Omental fat pad (tissue), 4 donors: ENCODE data around the gene OSBPL6. TPM values are rescaled to one million over a fixed set of nuclear protein-coding genes. Genes with fewer than 3 reads are reported as not detected.

Experiments used
- ATAC-seq: fragments of 150-250 bp; one replicate; pipeline ENCODE4 v1.9.1; 2016; ENCODE audit warnings: mild to moderate bottlenecking, moderate library complexity; ENCODE audit not compliant: low FRiP score
- DNase-seq: peaks from one replicate; pipeline ENCODE4 v3.0.0-alpha.2; 2019; ENCODE audit warnings: low spot score
- total RNA-seq, 4 donors: library from RNA; depleted of rRNA; stranded (reverse); fragments of >200 nt; gene quantifications; one replicate each; pipeline ENCODE4 v1.1.0, GENCODE V29; 2016
- TF ChIP-seq, protein P1 (sequence below), 3 donors: fragments of 450-650 bp; IDR thresholded peaks; one replicate each; pipeline ENCODE4 v1.5.1; 2016 to 2017; ENCODE audit warnings: antibody characterized with exemption in 3 of 3, mild to moderate bottlenecking in 3 of 3, moderate library complexity in 2 of 3

Gene OSBPL6
- total RNA-seq, 4 donors from 2014 or later, result 1.1 to 2.0 (median 1.6) TPM

- no peak for ATAC-seq
- TF ChIP-seq, protein P1, sequence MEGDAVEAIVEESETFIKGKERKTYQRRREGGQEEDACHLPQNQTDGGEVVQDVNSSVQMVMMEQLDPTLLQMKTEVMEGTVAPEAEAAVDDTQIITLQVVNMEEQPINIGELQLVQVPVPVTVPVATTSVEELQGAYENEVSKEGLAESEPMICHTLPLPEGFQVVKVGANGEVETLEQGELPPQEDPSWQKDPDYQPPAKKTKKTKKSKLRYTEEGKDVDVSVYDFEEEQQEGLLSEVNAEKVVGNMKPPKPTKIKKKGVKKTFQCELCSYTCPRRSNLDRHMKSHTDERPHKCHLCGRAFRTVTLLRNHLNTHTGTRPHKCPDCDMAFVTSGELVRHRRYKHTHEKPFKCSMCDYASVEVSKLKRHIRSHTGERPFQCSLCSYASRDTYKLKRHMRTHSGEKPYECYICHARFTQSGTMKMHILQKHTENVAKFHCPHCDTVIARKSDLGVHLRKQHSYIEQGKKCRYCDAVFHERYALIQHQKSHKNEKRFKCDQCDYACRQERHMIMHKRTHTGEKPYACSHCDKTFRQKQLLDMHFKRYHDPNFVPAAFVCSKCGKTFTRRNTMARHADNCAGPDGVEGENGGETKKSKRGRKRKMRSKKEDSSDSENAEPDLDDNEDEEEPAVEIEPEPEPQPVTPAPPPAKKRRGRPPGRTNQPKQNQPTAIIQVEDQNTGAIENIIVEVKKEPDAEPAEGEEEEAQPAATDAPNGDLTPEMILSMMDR (IDR thresholded peaks at IDR 0.05), result no peak
- no peak for DNase-seq
Measured at GRCh38 chr2:178388287-178388686, 194.0 kb downstream of the OSBPL6 start.

DNA sequence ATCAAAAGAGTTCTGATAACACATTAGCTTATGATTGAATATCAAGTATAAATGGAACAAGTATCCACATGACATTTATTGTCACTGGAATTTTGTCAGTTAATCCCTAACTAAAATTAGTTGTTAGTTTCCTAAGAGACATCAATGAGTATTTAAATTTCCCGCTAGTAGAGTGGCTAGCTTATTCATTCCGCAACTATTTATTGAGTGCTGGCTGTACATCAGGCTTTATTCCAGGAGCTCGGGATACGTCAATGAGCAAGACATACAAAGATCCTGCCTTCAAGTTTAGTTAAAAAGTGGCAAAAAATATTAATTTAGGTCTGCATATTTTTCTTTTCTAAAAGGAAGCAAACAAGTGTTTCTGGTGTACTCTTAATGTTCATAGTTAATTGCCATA is 197.4 kb downstream of the OSBPL6 start:
- ATAC-seq (no peak), DNase-seq (no peak)
- TF ChIP-seq, protein P1 (IDR thresholded peaks at IDR 0.05), result no peak

DNA sequence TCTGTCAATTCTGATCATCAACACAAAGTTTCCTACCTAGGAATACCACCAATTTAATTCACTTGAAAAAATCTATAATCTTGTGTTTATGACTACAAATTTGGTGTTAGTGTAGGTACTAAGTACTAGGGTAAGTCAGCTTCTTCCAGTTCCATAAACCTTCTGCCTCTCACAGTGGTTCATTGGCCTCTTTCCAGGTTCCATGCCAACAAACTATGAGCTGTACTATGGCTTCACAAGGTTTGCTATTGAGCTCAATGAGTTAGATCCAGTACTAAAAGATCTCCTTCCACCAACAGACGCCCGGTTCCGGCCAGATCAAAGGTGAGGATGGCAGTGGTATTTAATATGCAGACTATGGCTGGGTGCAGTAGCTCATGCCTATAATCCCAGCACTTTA is 197.9 kb downstream of the OSBPL6 start:
- DNase-seq, result no peak
- TF ChIP-seq, protein P1 (IDR thresholded peaks at IDR 0.05), result no peak
- no peak for ATAC-seq

- TF ChIP-seq, protein P1 (IDR thresholded peaks at IDR 0.05), result no peak
- DNase-seq (no peak), ATAC-seq (no peak)
Measured at GRCh38 chr2:178394859-178395258, 200.5 kb downstream of the OSBPL6 start.

GRCh38 chr2:178395295-178395694 is 201.0 kb downstream of the OSBPL6 start:
- ATAC-seq, result no peak
- TF ChIP-seq, protein P1 (IDR thresholded peaks at IDR 0.05), result no peak
- no peak for DNase-seq

GRCh38 chr2:178395941-178396570 is 201.7 kb downstream of the OSBPL6 start:
- ATAC-seq (no peak), DNase-seq (no peak)
- TF ChIP-seq, protein P1 (IDR thresholded peaks at IDR 0.05), result no peak

GRCh38 chr2:178397002-178397605 is 202.8 kb downstream of the OSBPL6 start:
- TF ChIP-seq, protein P1 (IDR thresholded peaks at IDR 0.05), result no peak
- ATAC-seq, result no peak
- DNase-seq, result no peak
